ENCODE results near the gene ZNF469.

DNA sequence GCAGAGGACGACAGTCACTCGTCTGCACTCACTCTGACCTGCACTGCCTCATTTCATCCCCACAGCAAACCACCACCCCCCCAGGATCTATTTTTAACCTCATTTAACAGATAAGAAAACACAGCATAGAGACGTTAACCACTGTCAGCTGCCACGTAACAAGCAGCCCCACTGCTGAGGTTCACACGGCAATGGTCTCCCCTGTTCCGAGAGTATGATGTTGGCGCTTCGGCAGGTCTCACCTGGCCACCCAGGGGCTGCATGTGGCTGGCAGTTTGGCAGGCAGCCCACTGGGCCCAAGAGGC is 16.1 kb downstream of the ZNF469 start:
- TF ChIP-seq, protein P1, sequence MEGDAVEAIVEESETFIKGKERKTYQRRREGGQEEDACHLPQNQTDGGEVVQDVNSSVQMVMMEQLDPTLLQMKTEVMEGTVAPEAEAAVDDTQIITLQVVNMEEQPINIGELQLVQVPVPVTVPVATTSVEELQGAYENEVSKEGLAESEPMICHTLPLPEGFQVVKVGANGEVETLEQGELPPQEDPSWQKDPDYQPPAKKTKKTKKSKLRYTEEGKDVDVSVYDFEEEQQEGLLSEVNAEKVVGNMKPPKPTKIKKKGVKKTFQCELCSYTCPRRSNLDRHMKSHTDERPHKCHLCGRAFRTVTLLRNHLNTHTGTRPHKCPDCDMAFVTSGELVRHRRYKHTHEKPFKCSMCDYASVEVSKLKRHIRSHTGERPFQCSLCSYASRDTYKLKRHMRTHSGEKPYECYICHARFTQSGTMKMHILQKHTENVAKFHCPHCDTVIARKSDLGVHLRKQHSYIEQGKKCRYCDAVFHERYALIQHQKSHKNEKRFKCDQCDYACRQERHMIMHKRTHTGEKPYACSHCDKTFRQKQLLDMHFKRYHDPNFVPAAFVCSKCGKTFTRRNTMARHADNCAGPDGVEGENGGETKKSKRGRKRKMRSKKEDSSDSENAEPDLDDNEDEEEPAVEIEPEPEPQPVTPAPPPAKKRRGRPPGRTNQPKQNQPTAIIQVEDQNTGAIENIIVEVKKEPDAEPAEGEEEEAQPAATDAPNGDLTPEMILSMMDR (IDR thresholded peaks at IDR 0.05; ENCODE audit: low read depth, low read length): no peak
- TF ChIP-seq EZH2phosphoT487 (IDR thresholded peaks at IDR 0.05; ENCODE audit: low read depth): no peak
